Adrenal gland (tissue), 12 donors: Measurements from ENCODE around the gene PKN2. TPM values are rescaled to one million over a fixed set of nuclear protein-coding genes. Genes with fewer than 3 reads are reported as not detected.
"Not testable (repeated sequence)": the region's sequence is repeated elsewhere in the genome, so short reads cannot be mapped to it uniquely, and the experiment has no call there.

Experiments used
- DNase-seq, 7 donors: peaks; one replicate each; pipeline ENCODE4 v3.0.0-alpha.2; 2019 to 2020
- H3K27ac ChIP-seq, 5 donors: fragments of 200-600 bp; sonication (generic) in 4 of 5; 1 replicate in 3 of 5; 2 replicates in 2 of 5; pipeline versions ENCODE4 v1.5.1 to v1.8.0; 2016 to 2020; ENCODE audit warnings: mild to moderate bottlenecking in 1 of 5
- H3K27me3 ChIP-seq: fragments of 200-600 bp; 2 replicates; pipeline ENCODE4 v1.8.0; 2021
- H3K36me3 ChIP-seq, 2 donors: fragments of 200-600 bp; replicated peaks in 1 of 2; 1 replicate in 1 of 2; 2 replicates in 1 of 2; pipeline versions ENCODE4 v1.5.1 to v1.8.0; 2018 to 2022
- H3K4me1 ChIP-seq, 2 donors: fragments of 200-600 bp; replicated peaks in 1 of 2; 1 replicate in 1 of 2; 2 replicates in 1 of 2; pipeline versions ENCODE4 v1.5.1 to v1.8.0; 2018 to 2021
- H3K4me3 ChIP-seq, 4 donors: fragments of 200-600 bp; sonication (generic) in 3 of 4; one replicate each; pipeline ENCODE4 v1.5.1; 2016 to 2018
- H3K9me3 ChIP-seq, 3 donors: fragments of 200-600 bp; sonication (generic) in 1 of 3; replicated peaks in 1 of 3; 1 replicate in 2 of 3; 2 replicates in 1 of 3; pipeline versions ENCODE4 v1.5.1 to v1.8.0; 2016 to 2021
- CTCF ChIP-seq, 6 experiments: fragments of 450-650 bp in 4 of 6; fragments of 200-600 bp in 2 of 6; sonication (generic) in 1 of 6; IDR thresholded peaks; 1 replicate in 5 of 6; 2 replicates in 1 of 6; pipeline versions ENCODE4 v1.5.1 to v1.8.0; 2016 to 2021; ENCODE audit warnings: antibody characterized with exemption in 6 of 6, mild to moderate bottlenecking in 2 of 6, moderate library complexity in 1 of 6
- POLR2A ChIP-seq, 2 donors: fragments of 450-650 bp; IDR thresholded peaks; one replicate each; pipeline ENCODE4 v1.6.1; 2017; ENCODE audit warnings: antibody characterized with exemption in 2 of 2, mild to moderate bottlenecking in 2 of 2, moderate library complexity in 1 of 2
- WGBS, 4 donors: extraction: QIAGEN DNeasy Blood & Tissue Kit in 2 of 4; methylation state at CpG; one replicate each; pipeline versions ENCODE4 v1.1.5 to v1.1.7; 2013 to 2017; 5-methylcytosine and 5-hydroxymethylcytosine counted together
- intact Hi-C, 2 donors: fragments of 100-400 bp; cut with DNase I; formaldehyde crosslinking; loops; one replicate each; pipeline versions ENCODE4 v1.14.1 to v1.15.0; 2022 to 2023
- polyA plus RNA-seq, 3 donors: library from polyadenylated mRNA; stranded (reverse); fragments of 200-250 nt in 2 of 3; fragments of 350-450 nt in 1 of 3; fragmentation: Illumina TruSeq in 1 of 3; extraction: RNeasy Lipid Tissue Mini Kit (QIAGEN cat#74804) in 1 of 3; gene quantifications; one replicate each; pipeline ENCODE4 v1.2.3, GENCODE V29; 2013 to 2014
- total RNA-seq, 9 donors: library from RNA; depleted of rRNA in 4 of 9; stranded (reverse); fragments of >200 nt in 4 of 9; fragments of 120-200 nt in 1 of 9; fragmentation: NEBNext Ultra II Directional in 1 of 9; extraction: Animal tissue kit (Norgen Biotek cat#: 25700) in 1 of 9; gene quantifications; one replicate each; pipeline versions ENCODE4 v1.1.0 to v1.2.4, GENCODE V29; 2013 to 2023
- donor health status: healthy with polysubstance abuse.
- donor health status: Bipolar disorder and iron deficiency.
- donor health status: DM: yes; HTN: yes; CAD: no.
- donor health status: DM: no; HTN: no; CAD: no.
- donor health status: DM: no; HTN: no; CAD: no.
- donor health status: DM: yes; HTN: yes; CAD: no.

PKN2 gene
- total and polyA plus RNA-seq, 12 donors, result 10.9 to 49.4 (median 33.6) TPM

- no peak overlapping the region for H3K27ac ChIP-seq
- H3K27me3 ChIP-seq, result no peaks in the 10 kb centered on the region
- intact Hi-C loops, result no loop called here
- no peaks in the 10 kb centered on the region for H3K4me1 ChIP-seq
- TF ChIP-seq POLR2A (IDR thresholded peaks at IDR 0.05), result no peak
- TF ChIP-seq CTCF (IDR thresholded peaks at IDR 0.05), result no peak
- H3K36me3 ChIP-seq, result peaks cover 0 to 21% of the 10 kb centered on the region in 2 donors
- no peak for DNase-seq
- no peak overlapping the region for H3K4me3 ChIP-seq
- 95 to 97% (median 97%) methylated on average over 1 of the region's 1 CpG for WGBS, 4 donors
- H3K9me3 ChIP-seq, result peaks cover 0 to 4% (median 0%) of the 10 kb centered on the region in 3 donors
These were observed 129.4 kb downstream of the PKN2 start for GRCh38 chr1:88813471-88813870.

GRCh38 chr1:88819642-88820041, 135.6 kb downstream of the PKN2 start:
- H3K9me3 ChIP-seq, H3K4me1 ChIP-seq, intact Hi-C loops, DNase-seq, H3K27me3 ChIP-seq, H3K4me3 ChIP-seq, H3K27ac ChIP-seq: not testable (repeated sequence)
- H3K36me3 ChIP-seq, result peaks cover 0 to 21% of the 10 kb centered on the region in 2 donors
- 94 to 100% (median 98%) methylated on average over 3 of the region's 3 CpGs for WGBS, 4 donors

GRCh38 chr1:88825721-88826120, 141.6 kb downstream of the PKN2 start:
- DNase-seq, result no peak
- intact Hi-C loops, result no loop called here
- Histone ChIP-seq H3K27ac (no peak overlapping the region), H3K27me3 (no peaks in the 10 kb centered on the region), H3K9me3 (no peaks in the 10 kb centered on the region), H3K4me1 (no peaks in the 10 kb centered on the region), H3K36me3 (peaks cover 0 to 9% of the 10 kb centered on the region in 2 donors), H3K4me3 (no peak overlapping the region)
- TF ChIP-seq POLR2A (IDR thresholded peaks at IDR 0.05) (no peak), CTCF (IDR thresholded peaks at IDR 0.05) (no peak)
- WGBS, 4 donors, result 95 to 100% (median 98%) methylated on average over 2 of the region's 2 CpGs

- no peak overlapping the region for H3K27ac ChIP-seq
These were observed 163.6 kb downstream of the PKN2 start for GRCh38 chr1:88847643-88848042.

More at GRCh38 chr1:88847643-88848042, 163.6 kb downstream of the PKN2 start:
- no peak for DNase-seq
- Histone ChIP-seq H3K36me3 (peaks cover 0 to 7% of the 10 kb centered on the region in 2 donors), H3K27me3 (no peaks in the 10 kb centered on the region), H3K9me3 (no peaks in the 10 kb centered on the region), H3K4me3 (no peak overlapping the region), H3K4me1 (no peaks in the 10 kb centered on the region)
- TF ChIP-seq POLR2A (IDR thresholded peaks at IDR 0.05) (no peak), CTCF (IDR thresholded peaks at IDR 0.05) (no peak)
- WGBS, 4 donors, result 20 to 38% (median 30%) methylated on average over 1 of the region's 1 CpG
- intact Hi-C loops, result no loop called here
